Fibroblast of skin of left biceps (primary cell): Measurements from ENCODE around the gene LYPD3.
"Not testable (repeated sequence)": the region's sequence is repeated elsewhere in the genome, so short reads cannot be mapped to it uniquely, and the experiment has no call there.

Experiments used
- DNase-seq, 2 experiments: peaks; one replicate each; pipeline ENCODE4 v3.0.0-alpha.2; 2013; ENCODE audit warnings: low read depth in 2 of 2

The LYPD3 gene

GRCh38 chr19:43462383-43462782, 3.0 kb downstream of the LYPD3 start:
- DNase-seq, result no peak

GRCh38 chr19:43461303-43461702, 4.1 kb downstream of the LYPD3 start:
- DNase-seq, result no peak

GRCh38 chr19:43460362-43461016, 4.9 kb downstream of the LYPD3 start:
- DNase-seq, result no peak

- no peak for DNase-seq
Measured at GRCh38 chr19:43457809-43458208, 7.6 kb downstream of the LYPD3 start.

- DNase-seq, result no peak
Measured at GRCh38 chr19:43455321-43456113, 9.9 kb downstream of the LYPD3 start.

GRCh38 chr19:43454031-43454430, 11.4 kb downstream of the LYPD3 start:
- no peak for DNase-seq

- no peak for DNase-seq
Measured at GRCh38 chr19:43452582-43452981, 12.8 kb downstream of the LYPD3 start.

- no peak for DNase-seq
Measured at GRCh38 chr19:43450545-43450997, 14.8 kb downstream of the LYPD3 start.

- DNase-seq, result no peak
Measured at GRCh38 chr19:43447655-43448054, 17.8 kb downstream of the LYPD3 start.

GRCh38 chr19:43446746-43447489, 18.5 kb downstream of the LYPD3 start:
- peak in 1 of 2 experiments; percentile 21 for DNase-seq

- DNase-seq, result no peak
Measured at GRCh38 chr19:43445426-43445825, 20.0 kb downstream of the LYPD3 start.

- DNase-seq, result no peak
Measured at GRCh38 chr19:43444531-43445287, 20.7 kb downstream of the LYPD3 start.

- not testable (repeated sequence) for DNase-seq
Measured at GRCh38 chr19:43444091-43444490, 21.3 kb downstream of the LYPD3 start.

- DNase-seq, result no peak
Measured at GRCh38 chr19:43441716-43442115, 23.7 kb downstream of the LYPD3 start.

- no peak for DNase-seq
Measured at GRCh38 chr19:43439709-43440063, 25.7 kb downstream of the LYPD3 start.

GRCh38 chr19:43439032-43439708, 26.2 kb downstream of the LYPD3 start:
- DNase-seq, result no peak

GRCh38 chr19:43438291-43439031, 26.9 kb downstream of the LYPD3 start:
- DNase-seq, result peak; percentile 61 to 62

GRCh38 chr19:43437712-43438111, 27.7 kb downstream of the LYPD3 start:
- no peak for DNase-seq

GRCh38 chr19:43437284-43437683, 28.1 kb downstream of the LYPD3 start:
- DNase-seq, result not testable (repeated sequence)

- no peak for DNase-seq
Measured at GRCh38 chr19:43435775-43436174, 29.6 kb downstream of the LYPD3 start.

- no peak for DNase-seq
Measured at GRCh38 chr19:43433689-43434088, 31.7 kb downstream of the LYPD3 start.
